Activated CD4-positive, alpha-beta T cell treated with anti-CD3 and anti-CD28 coated beads, Interleukin-2, amount 50 U/mL, for 24 hours (primary cell): ENCODE results near the gene METRN.
"Not testable (repeated sequence)": the region's sequence is repeated elsewhere in the genome, so short reads cannot be mapped to it uniquely, and the experiment has no call there.

Experiments
- DNase-seq, 2 donors: peaks; one replicate each; pipeline ENCODE4 v3.0.0-alpha.2; 2020; ENCODE audit warnings: low read depth in 1 of 2, low spot score in 1 of 2

METRN gene

GRCh38 chr16:708959-709358, 6.0 kb upstream of the METRN start:
- no peak for DNase-seq

- DNase-seq = no peak
Observed at GRCh38 chr16:709566-710499, 5.1 kb upstream of the METRN start.

GRCh38 chr16:710500-711075, 4.3 kb upstream of the METRN start:
- no peak for DNase-seq

GRCh38 chr16:711084-711483, 3.8 kb upstream of the METRN start:
- DNase-seq = no peak

GRCh38 chr16:711548-712320, 3.2 kb upstream of the METRN start:
- peak; percentile 65 to 70 for DNase-seq

- DNase-seq = not testable (repeated sequence)
Observed at GRCh38 chr16:712740-713250, 2.1 kb upstream of the METRN start.

- no peak for DNase-seq
Observed at GRCh38 chr16:714079-714478, 839 bp upstream of the METRN start.

GRCh38 chr16:715477-716199, 720 bp downstream of the METRN start:
- no peak for DNase-seq

- no peak for DNase-seq
Observed at GRCh38 chr16:716200-716568, 1.3 kb downstream of the METRN start.

GRCh38 chr16:716768-717325, 1.9 kb downstream of the METRN start:
- DNase-seq = no peak

- DNase-seq = no peak
Observed at GRCh38 chr16:717450-718245, 2.7 kb downstream of the METRN start.

- DNase-seq = no peak
Observed at GRCh38 chr16:718389-718788, 3.5 kb downstream of the METRN start.

- no peak for DNase-seq
Observed at GRCh38 chr16:718922-719321, 4.0 kb downstream of the METRN start.

- no peak for DNase-seq
Observed at GRCh38 chr16:719815-720446, 5.0 kb downstream of the METRN start.

- no peak for DNase-seq
Observed at GRCh38 chr16:720447-720989, 5.6 kb downstream of the METRN start.

GRCh38 chr16:720990-721764, 6.3 kb downstream of the METRN start, which contains the start of gene ANTKMT:
Gene ANTKMT, plus strand, starts transcription at chr16:721146. Its CDS starts 129 bp downstream, at chr16:721275.
- DNase-seq = peak in 1 of 2 donors; percentile 58

GRCh38 chr16:721765-722540, 7.0 kb downstream of the METRN start:
- no peak for DNase-seq
